Pancreas (tissue), 10 donors: Measurements from ENCODE around the gene PLCXD3. TPM values are rescaled to one million over a fixed set of nuclear protein-coding genes. Genes with fewer than 3 reads are reported as not detected.

Experiments
- ATAC-seq, 4 donors: fragments of 200-7000 bp; cut with Tn5 transposase; one replicate each; pipeline versions ENCODE4 v1.8.0 to v1.9.1; 2020; ENCODE audit warnings: mild to moderate bottlenecking in 4 of 4, moderate library complexity in 4 of 4
- DNase-seq, 6 donors: peaks; one replicate each; pipeline ENCODE4 v3.0.0-alpha.2; 2020
- FAIRE-seq: peaks from 2 replicates; lab custom pipeline; 2012; peaks lifted over from hg19 to GRCh38; lab: Jason Lieb, UNC
- H3K27ac ChIP-seq, 4 donors: fragments of 200-600 bp; sonication (generic); 1 replicate in 3 of 4; 2 replicates in 1 of 4; pipeline versions ENCODE4 v1.5.0 to v1.8.0; 2020
- H3K27me3 ChIP-seq, 4 donors: fragments of 200-600 bp; one replicate each; pipeline ENCODE4 v1.8.0; 2021
- H3K36me3 ChIP-seq, 3 donors: fragments of 200-600 bp; sonication (generic) in 1 of 3; one replicate each; pipeline versions ENCODE4 v1.5.0 to v1.8.0; 2020 to 2021
- H3K4me1 ChIP-seq, 3 donors: fragments of 200-600 bp; one replicate each; pipeline ENCODE4 v1.8.0; 2021
- H3K4me3 ChIP-seq, 4 donors: fragments of 200-600 bp; sonication (generic) in 2 of 4; one replicate each; pipeline versions ENCODE4 v1.5.0 to v1.8.0; 2020 to 2021
- H3K9me3 ChIP-seq, 4 donors: fragments of 200-600 bp; one replicate each; pipeline ENCODE4 v1.8.0; 2021
- CTCF ChIP-seq, 4 donors: fragments of 200-600 bp; sonication (generic) in 3 of 4; IDR thresholded peaks; one replicate each; pipeline versions ENCODE4 v1.5.0 to v1.8.0; 2021; ENCODE audit warnings: antibody characterized with exemption in 4 of 4
- WGBS, 2 donors: extraction: QIAGEN DNeasy Blood & Tissue Kit; methylation state at CpG; one replicate each; pipeline ENCODE4 v1.1.7; 2013; 5-methylcytosine and 5-hydroxymethylcytosine counted together
- intact Hi-C, 3 donors: fragments of 100-400 bp; cut with DNase I; formaldehyde crosslinking; loops; one replicate each; pipeline versions ENCODE4 v1.11.1 to v1.14.2; 2022
- polyA plus RNA-seq, 2 donors: library from polyadenylated mRNA; stranded (reverse); fragments of 200-250 nt; gene quantifications; one replicate each; pipeline ENCODE4 v1.2.3, GENCODE V29; 2013
- total RNA-seq, 6 donors: library from RNA; stranded (reverse); fragmentation: NEBNext Ultra II Directional in 4 of 6; extraction: Animal tissue kit (Norgen Biotek cat#: 25700) in 4 of 6; gene quantifications; one replicate each; pipeline versions ENCODE4 v1.2.1 to v1.2.4, GENCODE V29; 2021 to 2023
- donor health status: healthy with polysubstance abuse.
- donor health status: DM: no; HTN: no; CAD: no; lungs with moderate emphysema.
- donor health status: DM: no; HTN: no; CAD: no.
- donor health status: control.
- donor health status: control.
- donor health status: Bipolar disorder and iron deficiency.
- donor health status: DM: yes; HTN: yes; CAD: no.
- donor health status: DM: no; HTN: no; CAD: no.
- donor health status: DM: no; HTN: no; CAD: no.
- donor health status: DM: yes; HTN: yes; CAD: no.

PLCXD3 gene
- total and polyA plus RNA-seq, 8 donors: 0.79 to 14.2 (median 3.0) TPM

DNA sequence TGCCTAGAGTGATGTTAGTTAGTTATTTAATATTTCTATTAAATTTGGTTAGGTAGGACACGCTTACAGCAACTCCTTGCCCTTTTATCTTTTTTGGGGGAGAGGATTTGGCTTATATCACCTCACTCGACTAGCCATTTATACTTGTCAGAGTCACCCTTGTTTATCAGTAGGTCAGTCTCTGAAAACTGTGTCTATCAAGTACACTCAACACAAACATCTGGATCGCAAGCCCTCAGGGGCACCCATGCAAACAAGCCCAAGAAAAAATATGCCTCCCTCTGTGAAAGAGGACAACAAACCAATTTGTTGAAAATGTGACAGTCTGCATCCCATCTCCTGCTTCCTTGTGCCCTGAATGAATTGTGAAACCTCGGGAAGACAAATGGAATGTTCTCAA lies 139.9 kb downstream of the PLCXD3 start:
- no peak for DNase-seq
- Histone ChIP-seq H3K36me3 (no peaks in the 10 kb centered on the region), H3K4me1 (no peaks in the 10 kb centered on the region), H3K27me3 (no peaks in the 10 kb centered on the region), H3K9me3 (no peaks in the 10 kb centered on the region), H3K27ac (no peak overlapping the region), H3K4me3 (no peak overlapping the region)
- FAIRE-seq: no peak
- no peak for TF ChIP-seq CTCF (IDR thresholded peaks at IDR 0.05)
- no peak for ATAC-seq
- 49 to 61% methylated on average over 4 of the region's 4 CpGs for whole genome bisulfite sequencing, 2 donors
- intact Hi-C loops: no loop called here

GRCh38 chr5:41369799-41370198 lies 140.6 kb downstream of the PLCXD3 start:
- ATAC-seq: no peak
- intact Hi-C loops: no loop called here
- DNase-seq: no peak
- Histone ChIP-seq H3K4me1 (no peaks in the 10 kb centered on the region), H3K4me3 (no peak overlapping the region), H3K27me3 (no peaks in the 10 kb centered on the region), H3K27ac (no peak overlapping the region), H3K36me3 (no peaks in the 10 kb centered on the region), H3K9me3 (no peaks in the 10 kb centered on the region)
- 78 to 91% methylated on average over 2 of the region's 2 CpGs for WGBS, 2 donors
- no peak for TF ChIP-seq CTCF (IDR thresholded peaks at IDR 0.05)
- no peak for FAIRE-seq

DNA sequence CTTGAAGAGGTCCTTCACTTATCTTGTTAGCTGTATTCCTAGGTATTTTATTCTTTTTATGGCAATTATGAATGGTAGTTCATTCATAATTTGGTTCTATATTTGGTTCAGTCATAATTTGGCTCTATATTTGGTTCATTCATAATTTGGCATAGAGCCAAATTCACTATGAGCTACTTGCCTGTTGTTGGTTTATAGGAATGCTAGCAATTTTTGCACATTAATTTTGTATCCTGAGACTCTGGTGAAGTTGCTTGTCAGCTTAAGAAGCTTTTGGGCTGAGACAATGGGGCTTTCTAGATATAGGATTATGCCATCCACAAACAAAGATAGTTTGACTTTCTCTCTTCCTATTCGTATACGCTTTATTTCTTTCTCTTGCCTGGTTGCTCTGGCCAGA lies 142.2 kb downstream of the PLCXD3 start:
- no peak for TF ChIP-seq CTCF (IDR thresholded peaks at IDR 0.05)
- Histone ChIP-seq H3K9me3 (no peaks in the 10 kb centered on the region), H3K27me3 (no peaks in the 10 kb centered on the region), H3K4me3 (no peak overlapping the region), H3K27ac (no peak overlapping the region), H3K4me1 (no peaks in the 10 kb centered on the region), H3K36me3 (no peaks in the 10 kb centered on the region)
- FAIRE-seq (no peak), DNase-seq (no peak), ATAC-seq (no peak)
- intact Hi-C loops: no loop called here
- 91 to 94% methylated on average over 2 of the region's 2 CpGs for WGBS, 2 donors

- intact Hi-C loops: no loop called here
Measured at GRCh38 chr5:41365369-41365768, 145.0 kb downstream of the PLCXD3 start.

DNA sequence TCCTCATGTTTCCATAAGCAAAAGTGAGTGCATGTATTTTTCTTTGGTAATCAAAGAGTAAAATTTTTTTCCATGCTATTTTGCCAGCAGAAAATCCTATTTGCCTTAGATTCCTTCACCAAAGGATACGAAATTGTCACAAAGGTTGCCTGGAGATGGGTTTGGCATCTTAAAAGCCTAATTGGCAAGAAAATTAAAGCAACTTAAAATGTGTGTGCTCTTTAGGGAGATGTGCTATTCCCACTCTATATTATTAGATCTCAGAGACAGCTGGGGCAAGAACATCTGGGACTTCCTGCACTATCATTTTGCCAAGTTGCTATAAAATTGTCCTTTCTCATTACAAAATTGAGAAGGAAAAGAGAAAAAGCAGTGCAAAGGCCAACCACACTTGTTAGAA lies 146.1 kb downstream of the PLCXD3 start:
- H3K27me3 ChIP-seq: no peaks in the 10 kb centered on the region
- H3K9me3 ChIP-seq: no peaks in the 10 kb centered on the region
- DNase-seq: no peak
- H3K36me3 ChIP-seq: no peaks in the 10 kb centered on the region
- intact Hi-C loops: no loop called here
- WGBS, 2 donors: 38 to 46% methylated on average over 1 of the region's 1 CpG
- H3K4me1 ChIP-seq: no peaks in the 10 kb centered on the region
- no peak overlapping the region for H3K4me3 ChIP-seq
- TF ChIP-seq CTCF (IDR thresholded peaks at IDR 0.05): no peak
- no peak overlapping the region for H3K27ac ChIP-seq
- ATAC-seq: no peak
- no peak for FAIRE-seq

More at GRCh38 chr5:41365369-41365768, 145.0 kb downstream of the PLCXD3 start:
- Histone ChIP-seq H3K4me3 (no peak overlapping the region), H3K27me3 (no peaks in the 10 kb centered on the region), H3K36me3 (no peaks in the 10 kb centered on the region), H3K27ac (no peak overlapping the region), H3K4me1 (no peaks in the 10 kb centered on the region), H3K9me3 (no peaks in the 10 kb centered on the region)
- no peak for DNase-seq
- WGBS, 2 donors: 0 to 1% methylated on average over 1 of the region's 1 CpG
- ATAC-seq: no peak
- no peak for TF ChIP-seq CTCF (IDR thresholded peaks at IDR 0.05)
- FAIRE-seq: no peak
